Femur (tissue), 1 donor: Measurements from ENCODE around the gene NQO2.
A peak's percentile ranks its signal among the peaks of the same experiment; 100 is the strongest.
"Not testable (repeated sequence)": the region's sequence is repeated elsewhere in the genome, so short reads cannot be mapped to it uniquely, and the experiment has no call there.

Source experiments
- DNase-seq: peaks from one replicate; pipeline ENCODE4 v3.0.0-alpha.2; 2017

Gene NQO2

DNA sequence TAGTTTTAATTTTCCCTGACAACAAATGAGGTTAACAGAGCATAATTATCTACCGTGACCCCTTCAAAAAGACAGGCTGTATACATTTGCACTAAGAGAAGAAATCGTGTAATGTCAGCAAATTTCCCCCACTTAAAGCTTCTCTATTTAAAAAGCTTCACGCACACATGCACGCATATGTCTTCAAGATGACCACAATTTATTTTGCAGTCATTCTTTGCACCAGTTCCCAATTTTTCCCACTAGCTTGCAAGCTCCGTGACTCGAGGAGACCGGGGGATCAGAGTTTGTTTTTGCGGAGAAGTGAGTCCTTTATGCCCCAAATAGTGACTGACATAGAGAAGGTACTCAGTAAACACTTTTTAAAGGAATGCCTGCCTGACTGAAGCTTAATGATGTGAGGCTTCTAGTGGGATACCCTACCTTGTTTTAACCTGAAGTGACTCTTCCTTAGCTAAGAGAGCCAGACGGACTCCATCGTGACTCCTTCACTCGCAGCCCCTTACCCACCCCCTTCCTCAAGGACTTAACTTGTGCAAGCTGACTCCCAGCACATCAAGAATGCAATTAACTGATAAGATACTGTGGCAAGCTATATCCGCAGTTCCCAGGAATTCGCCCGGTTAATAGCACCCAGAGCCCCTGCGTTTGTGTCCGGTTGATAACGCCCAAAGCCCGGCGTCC, 9.3 kb upstream of the NQO2 start:
- peak; percentile 49 for DNase-seq

DNA sequence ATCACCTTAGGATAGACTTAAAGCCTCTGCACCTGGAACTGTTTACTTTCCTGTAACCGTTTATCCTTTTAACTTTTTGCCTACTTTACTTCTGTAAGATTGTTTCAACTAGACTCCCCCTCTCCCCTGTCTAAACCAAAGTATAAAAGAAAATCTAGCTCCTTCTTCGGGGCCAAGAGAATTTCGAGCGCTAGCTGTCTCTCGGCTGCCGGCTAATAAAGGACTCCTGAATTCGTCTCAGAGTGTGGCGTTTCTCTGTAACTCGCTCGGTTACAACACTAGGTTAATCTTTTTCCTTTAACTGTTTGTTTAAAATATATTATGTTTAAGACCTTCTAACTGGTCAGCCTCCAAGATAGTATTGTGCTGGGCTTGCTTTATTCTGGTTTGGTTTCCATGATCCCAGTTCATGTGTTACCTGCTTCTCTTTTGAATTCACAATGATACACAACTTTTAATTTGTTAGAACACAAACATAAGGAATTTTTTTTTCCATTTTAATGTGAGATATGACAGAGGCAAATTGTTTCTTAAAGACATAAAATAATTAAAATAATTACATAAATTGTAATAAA, 8.7 kb upstream of the NQO2 start:
- DNase-seq = no peak

DNA sequence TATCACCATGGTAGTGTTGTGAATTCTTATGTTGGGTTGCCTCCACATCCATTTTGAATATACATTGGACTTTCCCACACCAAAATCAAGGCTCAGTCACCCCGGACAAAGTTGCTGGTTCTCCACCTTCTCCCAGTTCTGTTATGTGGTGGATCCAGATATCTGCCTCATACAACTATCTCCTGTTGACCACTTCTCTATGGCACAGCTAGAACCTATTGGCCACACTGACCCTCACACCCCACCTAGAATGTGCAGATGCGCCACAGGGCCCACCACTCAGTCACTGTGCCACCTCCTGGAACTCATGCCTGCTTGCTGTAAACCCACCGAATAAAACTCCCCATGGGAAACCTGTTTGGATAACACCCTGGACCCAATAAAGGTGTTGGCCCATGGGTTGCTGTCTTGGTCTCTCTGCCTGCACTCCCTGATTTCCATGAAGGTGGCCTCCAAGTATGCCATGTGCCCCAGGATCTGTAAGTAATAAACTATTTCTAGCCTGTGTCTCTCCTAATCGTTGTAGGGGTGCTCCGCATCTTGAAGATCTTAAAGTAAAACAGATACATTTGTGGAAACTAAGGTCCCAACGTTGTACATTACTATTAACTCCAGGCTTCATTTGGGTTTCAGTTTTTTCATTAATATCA, 7.2 kb upstream of the NQO2 start:
- no peak for DNase-seq

DNA sequence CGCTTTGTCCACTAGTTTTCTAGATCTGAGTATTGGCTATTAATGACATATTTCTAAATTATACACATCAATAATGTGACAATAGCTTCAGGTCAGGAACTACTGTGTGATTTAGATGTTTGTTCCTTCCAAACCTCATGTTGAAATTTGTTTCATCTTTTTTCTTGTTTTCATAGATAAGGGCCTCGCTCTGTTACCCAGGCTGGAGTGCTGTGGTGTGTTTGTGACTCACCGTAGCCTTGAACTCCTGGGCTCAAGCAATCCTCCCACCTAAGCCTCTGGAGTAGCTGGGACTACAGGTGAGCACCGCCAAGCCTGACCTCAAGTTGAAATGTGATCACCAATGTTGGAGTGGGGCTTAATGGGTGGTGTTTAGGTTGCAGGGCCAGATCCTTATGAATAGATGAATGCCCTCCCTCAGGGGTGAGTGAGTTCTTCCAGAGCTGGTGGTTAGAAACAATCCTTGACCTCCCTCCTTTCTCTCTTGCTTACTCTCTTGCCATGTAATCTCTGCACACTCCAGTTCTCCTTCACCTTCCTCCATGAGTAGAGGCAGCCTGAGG, 5.9 kb upstream of the NQO2 start:
- DNase-seq = no peak

DNA sequence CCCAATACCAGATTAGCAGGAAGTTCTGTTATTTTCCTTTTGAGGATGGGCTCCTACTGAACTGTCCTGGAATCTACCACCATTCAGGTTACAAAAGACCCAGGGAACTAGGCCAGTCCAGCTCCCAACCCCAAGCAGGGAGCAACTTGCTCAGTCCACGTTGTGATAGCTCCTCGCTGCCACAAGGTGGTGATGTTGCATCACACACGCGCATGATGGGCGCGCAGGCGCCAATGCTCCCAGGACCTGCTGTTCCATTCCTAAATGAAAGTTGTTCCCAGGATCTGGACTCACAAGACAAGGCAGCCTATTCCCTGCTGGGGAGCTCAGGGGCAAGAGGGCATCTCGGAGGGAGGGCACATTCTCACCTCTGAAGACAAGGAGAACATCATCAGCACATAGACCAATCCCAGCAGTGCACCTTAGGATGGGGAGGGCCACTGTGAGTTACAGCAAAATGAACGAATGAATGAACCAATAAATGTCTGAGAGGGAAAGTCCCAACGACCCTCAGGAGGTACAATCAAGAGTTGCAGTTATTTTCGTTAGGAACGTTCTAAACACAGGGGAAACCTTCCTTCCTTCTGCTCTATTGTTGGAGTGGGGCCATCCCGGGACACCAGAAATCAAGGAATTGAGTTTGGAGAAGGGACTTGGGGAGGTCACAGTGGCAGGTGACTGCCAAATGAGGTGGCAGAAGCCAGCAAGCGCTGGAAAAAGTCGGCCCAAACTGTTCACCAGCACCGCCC, 1.3 kb upstream of the NQO2 start:
- DNase-seq = peak; percentile 48

DNA sequence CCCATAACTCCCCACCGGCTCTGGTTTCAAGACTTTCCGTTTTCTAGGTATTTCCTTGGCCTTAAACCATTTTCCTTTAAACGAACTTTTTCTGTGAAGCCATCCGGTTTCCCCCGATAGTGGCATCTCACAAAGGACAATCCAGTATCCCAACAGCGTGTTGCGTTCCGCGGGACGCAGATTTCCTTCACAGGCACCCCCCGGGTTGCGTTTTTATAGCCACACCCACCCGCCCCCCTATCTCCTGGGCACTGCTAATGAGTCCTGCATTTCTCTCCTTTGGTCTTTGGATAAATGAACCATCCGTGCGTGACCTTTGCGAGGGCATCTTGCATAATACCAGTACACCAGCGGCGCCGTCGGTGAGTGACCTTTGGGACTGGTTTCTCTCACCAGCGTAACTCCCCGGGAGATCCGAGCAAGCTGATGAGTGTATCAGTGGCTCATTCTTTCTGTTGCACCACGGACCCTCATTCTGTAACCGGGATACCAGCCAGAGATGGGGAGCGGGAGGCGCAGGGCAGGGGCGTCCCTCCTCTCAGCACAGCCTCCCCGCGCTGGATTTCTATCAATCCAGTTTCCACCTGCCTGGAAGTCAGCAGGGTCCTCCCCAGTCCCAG, 586 bp upstream of the NQO2 start:
- DNase-seq = no peak

DNA sequence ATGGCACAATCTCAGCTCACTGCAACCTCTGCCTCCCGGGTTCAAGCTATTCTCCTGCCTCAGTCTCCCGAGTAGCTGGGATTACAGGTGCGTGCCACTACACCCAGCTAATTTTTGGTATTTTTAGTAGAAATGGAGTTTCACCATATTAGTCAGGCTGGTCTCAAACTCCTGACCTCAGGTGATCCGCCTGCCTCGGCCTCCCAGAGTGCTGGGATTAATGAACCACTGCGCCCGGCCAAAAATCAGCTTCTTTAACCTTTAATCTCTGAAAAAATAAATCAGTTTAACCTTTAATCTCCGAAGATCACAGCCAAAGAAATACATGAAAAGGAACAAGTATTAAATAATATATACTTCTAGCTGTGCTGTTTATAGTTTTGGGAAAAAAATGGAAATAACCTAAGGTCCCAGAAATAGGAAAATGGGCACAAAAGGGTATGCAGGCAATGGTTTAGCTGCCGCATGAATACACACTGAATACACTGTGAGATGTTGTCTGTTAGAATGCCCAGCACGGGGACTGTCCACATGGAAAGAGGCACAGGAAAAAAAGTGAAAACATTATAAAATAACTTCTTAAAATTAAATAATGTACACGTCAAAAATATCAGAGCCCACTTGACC, 1.6 kb downstream of the NQO2 start:
- DNase-seq = no peak

DNA sequence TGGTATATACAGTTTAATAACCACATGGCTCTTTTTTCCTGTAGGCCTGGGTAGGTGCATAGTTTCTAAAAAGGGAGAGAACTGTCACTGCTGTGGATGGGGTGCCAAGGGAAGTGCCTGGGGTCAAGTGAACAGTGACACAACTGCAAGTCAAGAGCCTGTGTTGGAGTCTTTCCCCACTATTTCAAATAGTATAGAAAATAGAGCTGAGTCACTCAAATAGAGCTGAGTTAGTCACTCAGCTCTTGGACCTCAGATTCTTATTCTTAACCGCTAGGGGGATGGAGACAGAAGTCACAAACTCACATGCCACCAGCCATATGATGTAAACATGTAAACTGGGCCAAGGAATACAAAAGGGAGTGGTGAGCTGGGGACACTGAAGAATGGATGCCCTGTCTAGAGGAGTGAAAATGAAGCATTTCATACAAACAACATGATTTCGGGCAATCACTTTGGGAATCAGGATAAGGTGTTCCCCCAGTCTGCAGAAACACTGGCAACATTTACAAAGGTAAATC, 2.1 kb downstream of the NQO2 start:
- no peak for DNase-seq

DNA sequence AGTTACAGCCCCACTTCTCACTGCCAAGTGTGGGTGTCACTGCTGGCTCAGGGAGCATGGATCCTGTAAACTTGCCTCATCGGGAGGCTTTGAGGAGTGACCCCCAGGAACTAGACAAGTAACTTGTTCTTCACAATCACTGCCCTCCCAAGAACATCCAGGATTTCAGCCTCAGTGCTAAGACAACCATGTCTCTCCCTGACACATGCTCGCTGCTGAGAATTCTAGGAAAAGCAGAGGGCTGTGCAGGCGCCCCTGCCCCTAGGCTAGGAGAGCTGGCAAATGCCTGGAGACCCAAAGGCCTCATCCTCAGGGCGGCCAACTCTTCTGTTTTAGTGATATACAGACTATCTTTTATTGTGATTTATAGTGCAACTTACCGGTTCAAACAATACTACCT, 3.5 kb downstream of the NQO2 start:
- not testable (repeated sequence) for DNase-seq

DNA sequence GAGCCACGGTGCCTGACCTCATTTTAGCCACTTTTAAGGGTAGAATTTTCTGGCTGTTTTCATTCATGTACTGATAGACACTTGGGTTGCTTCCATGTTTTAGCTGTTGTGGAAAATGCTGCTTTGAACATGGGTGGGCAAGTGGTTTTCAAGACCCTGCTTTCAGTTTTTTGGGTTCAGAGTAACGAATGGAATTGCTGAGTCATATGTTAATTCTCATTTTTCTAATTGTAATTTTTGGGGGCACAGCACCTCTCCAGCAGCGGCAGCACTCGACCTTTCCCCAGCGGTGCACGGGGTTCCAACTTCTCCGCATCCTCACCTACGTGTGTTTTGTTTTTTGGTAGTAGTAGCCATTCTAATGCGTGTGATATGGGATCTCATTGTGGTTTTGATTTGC, 5.4 kb downstream of the NQO2 start:
- no peak for DNase-seq

DNA sequence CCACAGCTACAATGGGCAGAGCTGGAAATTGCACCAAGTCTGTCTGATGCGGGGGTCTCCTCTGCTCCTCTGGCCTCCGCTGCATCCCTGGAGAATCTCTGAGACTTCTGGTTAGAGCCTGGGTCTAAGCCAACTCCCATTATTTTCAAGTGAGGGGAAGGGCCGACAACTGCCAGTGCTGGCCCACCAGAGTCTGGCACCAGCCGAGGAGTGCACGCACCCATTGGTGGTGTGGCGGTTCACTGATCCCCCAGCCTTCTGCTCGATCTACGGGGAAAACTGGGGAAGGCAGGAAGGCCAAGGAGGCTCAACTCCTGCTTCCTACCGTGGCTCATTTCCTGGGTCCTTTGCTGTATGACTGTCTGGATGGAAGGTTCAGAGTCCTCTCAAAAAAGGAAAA, 6.2 kb downstream of the NQO2 start:
- DNase-seq = no peak

DNA sequence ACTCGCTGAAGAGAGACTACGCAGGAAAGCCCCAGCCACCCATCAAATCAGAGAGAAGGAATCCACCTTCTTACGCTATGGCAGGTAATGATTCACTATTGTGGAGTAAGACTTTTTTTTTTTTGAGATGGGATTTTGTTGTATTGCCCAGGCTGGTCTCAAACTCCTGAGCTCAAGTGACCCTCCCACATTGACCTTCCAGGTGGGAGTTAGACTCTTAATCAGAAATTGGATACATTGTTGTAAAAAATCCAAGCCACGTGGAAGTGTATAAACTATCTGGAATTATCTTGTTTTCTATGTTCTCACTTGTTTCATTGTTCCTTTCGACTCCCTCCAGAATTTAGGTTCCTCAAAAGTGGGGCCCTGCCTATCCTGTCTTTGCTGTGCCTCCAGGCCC, 6.8 kb downstream of the NQO2 start:
- DNase-seq = no peak

DNA sequence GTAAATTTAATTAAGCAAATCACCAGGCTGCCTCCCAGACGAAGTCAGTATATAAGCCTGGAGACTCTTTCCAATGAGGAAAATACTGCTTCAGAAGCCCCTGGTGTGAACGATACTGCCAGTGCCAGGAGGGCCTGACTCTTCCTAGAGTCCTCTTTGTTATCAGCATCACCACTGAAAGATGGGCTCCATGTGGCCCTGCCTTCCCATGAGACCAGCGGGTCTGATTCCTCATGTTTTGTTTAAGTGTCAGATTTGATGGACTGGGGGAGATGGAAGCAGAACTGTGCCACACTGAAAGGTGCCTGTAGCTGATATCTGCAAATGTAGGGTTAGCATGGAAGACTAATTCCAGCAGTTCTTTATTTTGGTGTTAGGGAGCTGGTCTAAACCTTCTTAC, 7.9 kb downstream of the NQO2 start:
- DNase-seq = no peak

DNA sequence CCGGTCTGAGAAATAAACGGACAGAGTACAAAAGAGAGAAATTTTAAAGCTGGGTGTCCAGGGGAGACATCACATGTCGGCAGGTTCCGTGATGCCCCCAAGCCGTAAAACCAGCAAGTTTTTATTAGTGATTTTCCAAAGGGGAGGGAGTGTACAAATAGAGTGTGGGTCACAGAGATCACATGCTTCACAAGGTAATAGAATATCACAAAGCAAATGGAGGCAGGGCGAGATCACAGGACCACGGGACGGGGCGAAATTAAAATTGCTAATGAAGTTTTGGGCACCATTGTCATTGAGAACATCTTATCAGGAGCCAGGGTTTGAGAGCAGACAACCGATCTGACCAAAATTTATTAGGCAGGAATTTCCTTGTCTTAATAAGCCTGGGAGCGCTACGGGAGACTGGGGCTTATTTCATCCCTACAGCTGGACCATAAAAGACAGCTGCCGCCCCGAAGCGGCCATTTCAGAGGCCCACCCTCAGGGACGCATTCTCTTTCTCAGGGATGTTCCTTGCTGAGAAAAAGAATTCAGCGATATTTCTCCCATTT, 9.1 kb downstream of the NQO2 start:
- DNase-seq = not testable (repeated sequence)

DNA sequence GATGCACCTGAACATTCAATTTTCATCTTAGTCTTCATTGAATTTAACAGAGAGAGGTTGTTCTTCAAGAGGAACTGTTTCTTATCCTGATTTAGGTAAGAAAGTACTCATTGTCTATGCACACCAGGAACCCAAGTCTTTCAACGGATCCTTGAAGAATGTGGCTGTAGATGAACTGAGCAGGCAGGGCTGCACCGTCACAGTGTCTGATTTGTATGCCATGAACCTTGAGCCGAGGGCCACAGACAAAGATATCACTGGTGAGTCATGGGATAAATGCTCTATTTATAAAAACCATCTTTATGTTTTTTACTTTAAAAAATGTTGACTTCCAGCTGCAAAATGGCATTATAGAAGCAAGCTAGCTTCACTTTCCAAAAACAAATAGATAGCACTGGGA, 10.2 kb downstream of the NQO2 start:
- no peak for DNase-seq

DNA sequence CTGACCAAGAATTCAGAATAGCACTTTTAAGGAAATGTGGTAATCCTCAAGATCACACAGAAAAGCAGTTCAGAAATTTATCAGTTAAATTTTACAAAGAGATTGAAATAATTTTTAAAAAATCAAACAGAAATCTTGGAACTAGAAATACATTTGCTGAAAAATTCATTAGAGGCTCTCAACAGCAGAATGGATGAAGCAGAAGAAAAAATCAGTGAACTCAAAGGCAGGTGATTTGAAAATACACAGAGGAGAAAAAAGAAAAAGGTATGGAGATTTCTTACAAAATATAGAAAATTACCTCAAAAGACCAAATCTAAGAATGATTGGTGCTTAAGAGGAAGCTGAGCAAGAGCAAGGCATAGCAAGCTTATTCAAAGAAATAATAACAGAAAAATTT, 11.5 kb downstream of the NQO2 start:
- DNase-seq = no peak

DNA sequence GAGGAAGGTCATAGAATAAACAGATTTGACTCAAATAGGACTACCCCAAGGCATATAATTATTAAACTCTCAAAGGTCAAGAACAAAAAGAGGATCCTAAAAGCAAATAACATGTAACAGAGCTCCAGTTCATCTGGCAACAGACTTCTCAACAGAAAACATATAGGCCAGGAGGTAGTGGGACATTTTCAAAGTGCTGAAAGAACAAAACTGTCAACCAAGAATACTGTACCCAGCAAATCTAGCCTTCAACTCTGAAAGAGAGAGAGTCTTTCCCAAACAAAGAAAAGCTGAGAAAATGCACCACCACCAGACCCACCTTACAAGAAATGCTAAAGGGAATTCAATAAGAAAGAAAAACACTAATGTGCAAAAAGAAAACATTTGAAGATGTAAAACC, 11.9 kb downstream of the NQO2 start:
- no peak for DNase-seq

DNA sequence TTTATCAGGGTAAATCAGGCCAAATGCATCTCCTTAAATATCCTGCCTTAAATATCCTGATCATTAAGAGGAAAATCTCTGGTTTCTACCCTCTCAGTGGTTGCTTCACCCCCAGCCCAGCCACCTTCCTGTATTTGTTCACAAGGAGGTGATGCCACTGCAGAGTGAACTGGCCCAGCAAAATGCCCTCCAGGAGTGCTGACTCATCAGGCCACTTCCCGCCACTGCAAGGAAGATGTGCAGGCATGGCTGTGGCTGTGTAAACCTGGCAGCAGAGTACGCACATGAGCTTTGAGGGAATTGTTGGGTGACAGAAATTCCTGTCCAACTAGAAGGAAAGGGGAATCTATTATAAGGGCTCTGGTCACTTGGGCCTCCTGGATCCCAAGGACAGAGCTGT, 13.8 kb downstream of the NQO2 start:
- peak; percentile 60 for DNase-seq

DNA sequence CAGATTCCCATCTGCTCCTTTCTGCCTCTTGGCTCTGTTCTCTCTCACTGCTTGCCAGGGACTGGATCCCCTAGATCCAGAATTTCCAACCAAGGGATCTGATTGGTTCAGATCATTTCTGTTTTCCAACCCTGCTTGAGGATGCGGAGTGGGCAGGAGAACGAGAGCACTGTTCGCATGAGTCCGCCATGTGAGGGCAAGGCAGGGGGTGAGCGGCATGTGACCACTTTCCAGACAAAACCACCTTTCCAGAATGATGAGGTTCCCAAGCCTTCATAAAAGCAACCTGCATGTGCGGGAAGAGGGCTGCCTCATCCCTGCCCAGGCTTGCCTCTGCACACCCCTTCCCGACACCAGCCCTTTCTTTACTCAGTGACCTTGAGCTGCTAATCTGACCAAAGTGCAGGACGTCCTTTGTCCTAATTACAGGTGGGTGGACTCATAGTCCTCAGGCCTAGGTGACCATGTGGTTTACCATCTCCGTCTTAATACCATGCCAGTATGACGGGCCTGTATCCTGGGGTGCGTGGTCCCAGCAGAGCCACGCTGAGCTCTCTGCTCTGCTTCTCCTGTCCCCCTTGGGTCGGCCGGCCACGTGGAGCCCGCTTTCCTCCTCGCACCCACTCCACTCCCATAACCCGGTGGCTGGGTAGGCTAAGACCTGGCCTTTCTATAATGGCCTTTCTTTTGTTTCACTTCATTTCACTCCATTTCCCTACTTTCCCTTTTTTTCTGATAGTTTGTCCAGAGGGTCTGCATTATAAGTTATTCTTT, 14.4 kb downstream of the NQO2 start:
- no peak for DNase-seq

DNA sequence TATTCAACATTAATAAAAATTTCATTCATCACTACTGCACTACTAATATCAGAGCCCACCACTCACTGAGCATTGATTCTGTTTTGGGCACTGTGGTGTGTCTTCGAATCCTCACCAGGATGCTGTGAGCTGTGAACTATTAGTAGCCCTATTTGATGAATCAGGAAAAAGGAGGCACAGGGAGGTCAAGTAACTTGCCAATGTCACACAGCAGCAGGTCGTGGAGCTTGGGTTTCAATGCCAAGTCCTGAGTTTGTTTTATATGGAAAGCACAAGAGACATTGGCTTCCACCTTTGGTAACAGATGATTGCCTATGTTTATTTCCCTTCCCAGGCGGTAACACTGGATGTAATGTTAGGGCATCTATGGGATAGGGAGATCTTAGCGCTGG, 15.0 kb downstream of the NQO2 start:
- DNase-seq = no peak

DNA sequence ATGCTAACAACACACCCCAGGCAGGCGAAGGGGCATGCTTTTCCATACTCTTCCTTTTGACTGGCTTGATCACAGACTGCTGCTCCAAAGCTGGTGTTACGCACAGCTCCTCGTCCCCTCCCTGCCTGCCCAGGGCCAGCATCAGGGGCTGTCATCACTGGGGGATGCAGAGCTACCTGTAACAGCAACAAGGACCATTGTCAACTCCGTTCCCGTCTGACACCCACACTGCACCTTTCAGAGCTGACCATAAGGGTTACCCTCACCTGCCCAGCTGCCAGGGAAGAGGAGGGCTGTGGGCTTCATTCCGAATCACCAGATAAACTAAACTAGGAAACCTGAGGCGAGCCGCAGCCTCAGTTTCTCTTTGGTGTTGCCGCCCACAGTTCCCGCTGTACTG, 15.4 kb downstream of the NQO2 start:
- no peak for DNase-seq
